Right cardiac atrium (tissue), 5 donors: Measurements from ENCODE around the gene OGDH. TPM values are rescaled to one million over a fixed set of nuclear protein-coding genes. Genes with fewer than 3 reads are reported as not detected.

Source experiments
- ATAC-seq, 2 donors: fragments of 200-7000 bp; cut with Tn5 transposase; one replicate each; pipeline versions ENCODE4 v1.8.0 to v1.9.1; 2020; ENCODE audit warnings: moderate library complexity in 2 of 2, mild to moderate bottlenecking in 1 of 2
- DNase-seq, 3 donors: peaks; one replicate each; pipeline ENCODE4 v3.0.0-alpha.2; 2020
- H3K27ac ChIP-seq: one replicate; pipeline ENCODE4 v1.5.1; 2013; ENCODE audit warnings: mild to moderate bottlenecking, low read length, control low read depth, moderate library complexity
- H3K27me3 ChIP-seq: one replicate; pipeline ENCODE4 v1.6.1; 2013; ENCODE audit not compliant: control insufficient read depth, insufficient read depth
- H3K4me1 ChIP-seq: one replicate; pipeline ENCODE4 v1.6.1; 2013; ENCODE audit warnings: low read length; ENCODE audit not compliant: control insufficient read depth, insufficient read depth
- H3K4me3 ChIP-seq: one replicate; pipeline ENCODE4 v1.5.1; 2013; ENCODE audit warnings: low read length, control low read depth
- H3K9me3 ChIP-seq: one replicate; pipeline ENCODE4 v1.6.1; 2013; ENCODE audit warnings: low read length; ENCODE audit not compliant: control insufficient read depth
- WGBS: extraction: QIAGEN DNeasy Blood & Tissue Kit; methylation state at CpG from one replicate; pipeline ENCODE4 v1.1.7; 2013; 5-methylcytosine and 5-hydroxymethylcytosine counted together
- intact Hi-C, 4 donors: fragments of 100-400 bp; cut with DNase I; formaldehyde crosslinking; loops; one replicate each; pipeline versions ENCODE4 v1.11.0 to v1.14.0; 2022 to 2023
- polyA plus RNA-seq: library from polyadenylated mRNA; stranded (reverse); fragments of 200-250 nt; gene quantifications from one replicate; pipeline ENCODE4 v1.2.3, GENCODE V29; 2013
- total RNA-seq, 4 donors: library from RNA; stranded (reverse); fragmentation: NEBNext Ultra II Directional; extraction: Animal tissue kit (Norgen Biotek cat#: 25700); gene quantifications; one replicate each; pipeline ENCODE4 v1.2.1, GENCODE V29; 2021
- donor health status: healthy with polysubstance abuse.
- donor health status: DM: no; HTN: yes; CAD: no.
- donor health status: DM: no; HTN: no; CAD: no.
- donor health status: DM: no; HTN: yes; CAD: no; lungs with severe emphysema.
- donor health status: DM: yes; HTN: yes; CAD: no.

The OGDH gene
- total and polyA plus RNA-seq, 5 donors, result 168 to 406 (median 371) TPM

GRCh38 chr7:44621034-44621749 lies 14.8 kb downstream of the OGDH start:
- no peaks in the 10 kb centered on the region for H3K27me3 ChIP-seq
- ATAC-seq, result peak; percentile 38 to 72
- H3K9me3 ChIP-seq, result no peaks in the 10 kb centered on the region
- peaks cover 10% of the 10 kb centered on the region for H3K4me1 ChIP-seq
- H3K4me3 ChIP-seq, result no peak overlapping the region
- peak overlapping the region; percentile 13 for H3K27ac ChIP-seq
- WGBS, result 75% methylated on average over 11 of the region's 11 CpGs
- intact Hi-C loops, result no loop called here
- DNase-seq, result peak in 1 of 3 donors; percentile 51

- Histone ChIP-seq H3K4me3 (no peak overlapping the region), H3K27ac (peak overlapping the region; percentile 13), H3K4me1 (peaks cover 11% of the 10 kb centered on the region), H3K9me3 (no peaks in the 10 kb centered on the region), H3K27me3 (no peaks in the 10 kb centered on the region)
- WGBS, result 87% methylated on average over 5 of the region's 5 CpGs
- intact Hi-C loops, result no loop called here
- ATAC-seq, result no peak
- no peak for DNase-seq
These were observed 15.3 kb downstream of the OGDH start for GRCh38 chr7:44621750-44622103.

- H3K4me1 ChIP-seq, result peaks cover 9% of the 10 kb centered on the region
- peak overlapping the region; percentile 26 for H3K27ac ChIP-seq
- no peaks in the 10 kb centered on the region for H3K9me3 ChIP-seq
- H3K4me3 ChIP-seq, result no peak overlapping the region
- intact Hi-C loops, result no loop called here
- DNase-seq (no peak), ATAC-seq (peak; percentile 20 to 40)
- no peaks in the 10 kb centered on the region for H3K27me3 ChIP-seq
- 71% methylated on average over 5 of the region's 5 CpGs for WGBS
These were observed 16.1 kb downstream of the OGDH start for GRCh38 chr7:44622342-44623151.

GRCh38 chr7:44624318-44624717 lies 17.9 kb downstream of the OGDH start:
- ATAC-seq, result no peak
- no peak for DNase-seq
- Histone ChIP-seq H3K27ac (no peak overlapping the region), H3K9me3 (no peaks in the 10 kb centered on the region), H3K4me3 (no peak overlapping the region), H3K27me3 (no peaks in the 10 kb centered on the region), H3K4me1 (peaks cover 9% of the 10 kb centered on the region)
- WGBS, result 83% methylated on average over 9 of the region's 9 CpGs
- intact Hi-C loops, result no loop called here

GRCh38 chr7:44625526-44626471 lies 19.4 kb downstream of the OGDH start:
- Histone ChIP-seq H3K27me3 (no peaks in the 10 kb centered on the region), H3K4me1 (peaks cover 15% of the 10 kb centered on the region), H3K9me3 (no peaks in the 10 kb centered on the region), H3K27ac (no peak overlapping the region), H3K4me3 (no peak overlapping the region)
- 54% methylated on average over 6 of the region's 6 CpGs for WGBS
- no peak for DNase-seq
- intact Hi-C loops, result no loop called here
- no peak for ATAC-seq

- DNase-seq (no peak), ATAC-seq (no peak)
- peaks cover 18% of the 10 kb centered on the region for H3K4me1 ChIP-seq
- H3K9me3 ChIP-seq, result no peaks in the 10 kb centered on the region
- no peak overlapping the region for H3K4me3 ChIP-seq
- H3K27me3 ChIP-seq, result no peaks in the 10 kb centered on the region
- no peak overlapping the region for H3K27ac ChIP-seq
- 59% methylated on average over 4 of the region's 4 CpGs for WGBS
- intact Hi-C loops, result no loop called here
These were observed 20.2 kb downstream of the OGDH start for GRCh38 chr7:44626620-44627019.

GRCh38 chr7:44629829-44630522 lies 23.5 kb downstream of the OGDH start:
- peaks cover 26% of the 10 kb centered on the region for H3K4me1 ChIP-seq
- intact Hi-C loops, result no loop called here
- ATAC-seq, result no peak
- no peaks in the 10 kb centered on the region for H3K9me3 ChIP-seq
- DNase-seq, result no peak
- no peak overlapping the region for H3K4me3 ChIP-seq
- H3K27me3 ChIP-seq, result no peaks in the 10 kb centered on the region
- 72% methylated on average over 13 of the region's 13 CpGs for WGBS
- no peak overlapping the region for H3K27ac ChIP-seq

- DNase-seq, result no peak
- Histone ChIP-seq H3K4me1 (peaks cover 27% of the 10 kb centered on the region), H3K27me3 (no peaks in the 10 kb centered on the region), H3K4me3 (no peak overlapping the region), H3K27ac (no peak overlapping the region), H3K9me3 (no peaks in the 10 kb centered on the region)
- ATAC-seq, result no peak
- 82% methylated on average over 11 of the region's 11 CpGs for WGBS
- intact Hi-C loops, result no loop called here
These were observed 24.5 kb downstream of the OGDH start for GRCh38 chr7:44630792-44631457.

- H3K27ac ChIP-seq, result no peak overlapping the region
- peaks cover 30% of the 10 kb centered on the region for H3K4me1 ChIP-seq
- intact Hi-C loops, result no loop called here
- H3K4me3 ChIP-seq, result no peak overlapping the region
- WGBS, result 58% methylated on average over 6 of the region's 6 CpGs
- no peaks in the 10 kb centered on the region for H3K27me3 ChIP-seq
- H3K9me3 ChIP-seq, result no peaks in the 10 kb centered on the region
- no peak for DNase-seq
- no peak for ATAC-seq
These were observed 25.2 kb downstream of the OGDH start for GRCh38 chr7:44631458-44632115.

GRCh38 chr7:44632196-44632595 lies 25.8 kb downstream of the OGDH start:
- intact Hi-C loops, result no loop called here
- no peak overlapping the region for H3K27ac ChIP-seq
- H3K9me3 ChIP-seq, result no peaks in the 10 kb centered on the region
- no peak overlapping the region for H3K4me3 ChIP-seq
- H3K4me1 ChIP-seq, result peaks cover 30% of the 10 kb centered on the region
- 88% methylated on average over 4 of the region's 4 CpGs for WGBS
- no peak for ATAC-seq
- DNase-seq, result no peak
- no peaks in the 10 kb centered on the region for H3K27me3 ChIP-seq
